ENCODE data around the gene DDX42. TPM values are rescaled to one million over a fixed set of nuclear protein-coding genes. Genes with fewer than 3 reads are reported as not detected.
A peak's percentile ranks its signal among the peaks of the same experiment; 100 is the strongest.

Gene DDX42
- total and polyA plus RNA-seq, 2 of the 13 experiments (the other 11 are each of a cell fraction or from before 2014, with no cell fraction given): 87.2 to 92.9 TPM

DNA sequence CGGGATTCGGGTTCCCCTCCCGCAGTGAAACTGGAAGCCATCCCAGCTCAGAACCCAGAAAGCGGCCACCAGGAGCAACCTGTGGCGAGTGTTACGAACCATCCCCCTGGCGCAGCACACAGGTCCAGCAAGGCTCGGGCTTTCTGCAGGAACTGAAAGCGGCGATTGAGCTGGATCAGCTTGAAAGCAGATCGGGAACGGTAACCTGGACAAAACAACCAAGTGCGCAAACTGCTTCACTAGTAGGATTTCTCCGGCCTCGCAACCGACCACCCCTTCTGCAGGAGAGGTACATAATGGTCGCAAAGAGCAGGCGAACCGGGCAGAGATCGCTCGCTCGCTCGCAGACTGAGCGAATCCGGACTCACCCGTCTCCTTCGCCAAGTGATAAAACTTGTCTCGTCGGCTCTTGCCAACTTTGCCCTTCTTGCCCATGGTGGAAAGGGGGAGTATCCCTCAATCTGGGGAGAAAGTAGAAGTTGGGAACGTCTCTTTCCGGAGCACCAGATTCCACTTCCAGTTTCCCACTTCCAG lies 52.6 kb downstream of the DDX42 start (continued):
- TF ChIP-seq TBX2 (CRISPR knock-in tag; IDR thresholded peaks at IDR 0.05; ENCODE audit: borderline replicate concordance): peak; percentile 27
- no peak for TF ChIP-seq TBL1XR1 (IDR thresholded peaks at IDR 0.05; ENCODE audit: borderline replicate concordance, low read length, partially characterized antibody)
- no peak for TF ChIP-seq ZNF260 (CRISPR knock-in tag; IDR thresholded peaks at IDR 0.05; ENCODE audit: borderline replicate concordance, low read depth)
- TF ChIP-seq, protein P1, sequence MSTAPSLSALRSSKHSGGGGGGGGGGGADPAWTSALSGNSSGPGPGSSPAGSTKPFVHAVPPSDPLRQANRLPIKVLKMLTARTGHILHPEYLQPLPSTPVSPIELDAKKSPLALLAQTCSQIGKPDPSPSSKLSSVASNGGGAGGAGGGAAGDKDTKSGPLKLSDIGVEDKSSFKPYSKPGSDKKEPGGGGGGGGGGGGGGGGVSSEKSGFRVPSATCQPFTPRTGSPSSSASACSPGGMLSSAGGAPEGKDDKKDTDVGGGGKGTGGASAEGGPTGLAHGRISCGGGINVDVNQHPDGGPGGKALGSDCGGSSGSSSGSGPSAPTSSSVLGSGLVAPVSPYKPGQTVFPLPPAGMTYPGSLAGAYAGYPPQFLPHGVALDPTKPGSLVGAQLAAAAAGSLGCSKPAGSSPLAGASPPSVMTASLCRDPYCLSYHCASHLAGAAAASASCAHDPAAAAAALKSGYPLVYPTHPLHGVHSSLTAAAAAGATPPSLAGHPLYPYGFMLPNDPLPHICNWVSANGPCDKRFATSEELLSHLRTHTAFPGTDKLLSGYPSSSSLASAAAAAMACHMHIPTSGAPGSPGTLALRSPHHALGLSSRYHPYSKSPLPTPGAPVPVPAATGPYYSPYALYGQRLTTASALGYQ (CRISPR knock-in tag; IDR thresholded peaks at IDR 0.05): no peak
- no peak for TF ChIP-seq NKX3-1 (CRISPR knock-in tag; IDR thresholded peaks at IDR 0.05)
- 0 out of 2 replicates have a peak, but pooled peaks have one; percentile 24 for TF ChIP-seq CBX5 (CRISPR knock-in tag; IDR thresholded peaks at IDR 0.05; ENCODE audit: borderline replicate concordance)
- TF ChIP-seq, protein P2, sequence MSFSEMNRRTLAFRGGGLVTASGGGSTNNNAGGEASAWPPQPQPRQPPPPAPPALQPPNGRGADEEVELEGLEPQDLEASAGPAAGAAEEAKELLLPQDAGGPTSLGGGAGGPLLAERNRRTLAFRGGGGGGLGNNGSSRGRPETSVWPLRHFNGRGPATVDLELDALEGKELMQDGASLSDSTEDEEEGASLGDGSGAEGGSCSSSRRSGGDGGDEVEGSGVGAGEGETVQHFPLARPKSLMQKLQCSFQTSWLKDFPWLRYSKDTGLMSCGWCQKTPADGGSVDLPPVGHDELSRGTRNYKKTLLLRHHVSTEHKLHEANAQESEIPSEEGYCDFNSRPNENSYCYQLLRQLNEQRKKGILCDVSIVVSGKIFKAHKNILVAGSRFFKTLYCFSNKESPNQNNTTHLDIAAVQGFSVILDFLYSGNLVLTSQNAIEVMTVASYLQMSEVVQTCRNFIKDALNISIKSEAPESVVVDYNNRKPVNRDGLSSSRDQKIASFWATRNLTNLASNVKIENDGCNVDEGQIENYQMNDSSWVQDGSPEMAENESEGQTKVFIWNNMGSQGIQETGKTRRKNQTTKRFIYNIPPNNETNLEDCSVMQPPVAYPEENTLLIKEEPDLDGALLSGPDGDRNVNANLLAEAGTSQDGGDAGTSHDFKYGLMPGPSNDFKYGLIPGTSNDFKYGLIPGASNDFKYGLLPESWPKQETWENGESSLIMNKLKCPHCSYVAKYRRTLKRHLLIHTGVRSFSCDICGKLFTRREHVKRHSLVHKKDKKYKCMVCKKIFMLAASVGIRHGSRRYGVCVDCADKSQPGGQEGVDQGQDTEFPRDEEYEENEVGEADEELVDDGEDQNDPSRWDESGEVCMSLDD (CRISPR knock-in tag; IDR thresholded peaks at IDR 0.05; ENCODE audit: borderline replicate concordance): 0 out of 2 replicates have a peak, but pooled peaks have one; percentile 41
- TF ChIP-seq ZSCAN31 (CRISPR knock-in tag; IDR thresholded peaks at IDR 0.05; ENCODE audit: low read depth): no peak
- TF ChIP-seq STAT5B (CRISPR knock-in tag; IDR thresholded peaks at IDR 0.05): no peak
- no peak for TF ChIP-seq IRX3 (CRISPR knock-in tag; IDR thresholded peaks at IDR 0.05; ENCODE audit: borderline replicate concordance, low read depth)
- no peak for TF ChIP-seq CBX2 (IDR thresholded peaks at IDR 0.05; ENCODE audit: low read depth, low read length)
- TF ChIP-seq CBX2 (CRISPR knock-in tag; IDR thresholded peaks at IDR 0.05; ENCODE audit: low read depth): no peak
- no peak for TF ChIP-seq ZNF121 (CRISPR knock-in tag; IDR thresholded peaks at IDR 0.05)
- no peak for TF ChIP-seq FOXK1 (CRISPR knock-in tag; IDR thresholded peaks at IDR 0.05; ENCODE audit: borderline replicate concordance, low read depth)
- no peak for TF ChIP-seq HOXD1 (CRISPR knock-in tag; IDR thresholded peaks at IDR 0.05)
- TF ChIP-seq ZNF136 (CRISPR knock-in tag; IDR thresholded peaks at IDR 0.05; ENCODE audit: low read depth): no peak
- peak; percentile 12 for TF ChIP-seq SRSF1 (optimal IDR thresholded peaks at IDR 0.05; ENCODE audit: low read depth, low read length)
- TF ChIP-seq, protein P3, sequence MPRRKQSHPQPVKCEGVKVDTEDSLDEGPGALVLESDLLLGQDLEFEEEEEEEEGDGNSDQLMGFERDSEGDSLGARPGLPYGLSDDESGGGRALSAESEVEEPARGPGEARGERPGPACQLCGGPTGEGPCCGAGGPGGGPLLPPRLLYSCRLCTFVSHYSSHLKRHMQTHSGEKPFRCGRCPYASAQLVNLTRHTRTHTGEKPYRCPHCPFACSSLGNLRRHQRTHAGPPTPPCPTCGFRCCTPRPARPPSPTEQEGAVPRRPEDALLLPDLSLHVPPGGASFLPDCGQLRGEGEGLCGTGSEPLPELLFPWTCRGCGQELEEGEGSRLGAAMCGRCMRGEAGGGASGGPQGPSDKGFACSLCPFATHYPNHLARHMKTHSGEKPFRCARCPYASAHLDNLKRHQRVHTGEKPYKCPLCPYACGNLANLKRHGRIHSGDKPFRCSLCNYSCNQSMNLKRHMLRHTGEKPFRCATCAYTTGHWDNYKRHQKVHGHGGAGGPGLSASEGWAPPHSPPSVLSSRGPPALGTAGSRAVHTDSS (CRISPR knock-in tag; conservative IDR thresholded peaks at IDR 0.05): no peak
- TF ChIP-seq ZNF768 (CRISPR knock-in tag; IDR thresholded peaks at IDR 0.05): peak; percentile 57; the same call in 1 of the 2 replicates
- TF ChIP-seq PPARG (CRISPR knock-in tag; conservative IDR thresholded peaks at IDR 0.05): no peak
- TF ChIP-seq, protein P4, sequence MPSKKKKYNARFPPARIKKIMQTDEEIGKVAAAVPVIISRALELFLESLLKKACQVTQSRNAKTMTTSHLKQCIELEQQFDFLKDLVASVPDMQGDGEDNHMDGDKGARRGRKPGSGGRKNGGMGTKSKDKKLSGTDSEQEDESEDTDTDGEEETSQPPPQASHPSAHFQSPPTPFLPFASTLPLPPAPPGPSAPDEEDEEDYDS (CRISPR knock-in tag; IDR thresholded peaks at IDR 0.05): no peak
- TF ChIP-seq ZNF329 (CRISPR knock-in tag; IDR thresholded peaks at IDR 0.05; ENCODE audit: low read depth): no peak
- peak; percentile 46; the same call in 1 of the 2 replicates for TF ChIP-seq SSRP1 (CRISPR knock-in tag; IDR thresholded peaks at IDR 0.05)
- no peak for TF ChIP-seq GTF3A (CRISPR knock-in tag; conservative IDR thresholded peaks at IDR 0.05)
- TF ChIP-seq MED13 (CRISPR knock-in tag; IDR thresholded peaks at IDR 0.05): 0 out of 2 replicates have a peak, but pooled peaks have one; percentile 17
